CD4-positive, alpha-beta T cell treated with Interleukin-15 for 1 hour (primary cell): ENCODE results near the gene OR5D18.
"Not testable (repeated sequence)": the region's sequence is repeated elsewhere in the genome, so short reads cannot be mapped to it uniquely, and the experiment has no call there.

Source experiments
- DNase-seq: peaks from one replicate; pipeline ENCODE4 v3.0.0-alpha.2; 2020

The OR5D18 gene

GRCh38 chr11:55819330-55819729 lies at the start of gene OR5D18:
TSS of gene OR5D18 (plus strand) at chr11:55819630. CDS start at chr11:55819630, 0 bp downstream.
- DNase-seq: no peak

GRCh38 chr11:55773138-55773537 lies 46.3 kb upstream of the OR5D18 start, which contains the start of gene OR5D13:
TSS of gene OR5D13 (plus strand) at chr11:55773438. CDS start at chr11:55773438, 0 bp downstream.
- DNase-seq: no peak

GRCh38 chr11:55791606-55792005 lies 27.8 kb upstream of the OR5D18 start:
- no peak for DNase-seq

- DNase-seq: no peak
Observed at GRCh38 chr11:55793321-55793720, 26.1 kb upstream of the OR5D18 start.

- DNase-seq: no peak
Observed at GRCh38 chr11:55795256-55795655, 24.2 kb upstream of the OR5D18 start, which contains the start of gene OR5D14. TSS of gene OR5D14 (plus strand) at chr11:55795556. CDS start at chr11:55795556, 0 bp downstream.

GRCh38 chr11:55806248-55806647 lies 13.2 kb upstream of the OR5D18 start:
- DNase-seq: no peak

- no peak for DNase-seq
Observed at GRCh38 chr11:55811067-55811466, 8.4 kb upstream of the OR5D18 start, which contains the start of gene OR5L1. TSS of gene OR5L1 (plus strand) at chr11:55811367. CDS start at chr11:55811467, 100 bp downstream.

- DNase-seq: no peak
Observed at GRCh38 chr11:55826919-55827318, 7.5 kb downstream of the OR5D18 start, which contains the start of gene OR5L2. TSS of gene OR5L2 (plus strand) at chr11:55827219. CDS start at chr11:55827219, 0 bp downstream.

- no peak for DNase-seq
Observed at GRCh38 chr11:55838452-55838851, 19.0 kb downstream of the OR5D18 start, which contains the start of gene OR5D16. TSS of gene OR5D16 (plus strand) at chr11:55838752. CDS start at chr11:55838752, 0 bp downstream.

- DNase-seq: no peak
Observed at GRCh38 chr11:55847453-55847852, 28.0 kb downstream of the OR5D18 start.

GRCh38 chr11:55849037-55849436 lies 29.6 kb downstream of the OR5D18 start:
- no peak for DNase-seq

GRCh38 chr11:55852141-55852540 lies 32.7 kb downstream of the OR5D18 start:
- no peak for DNase-seq

GRCh38 chr11:55854704-55855103 lies 35.3 kb downstream of the OR5D18 start:
- no peak for DNase-seq

GRCh38 chr11:55867354-55867753 lies 47.9 kb downstream of the OR5D18 start:
- not testable (repeated sequence) for DNase-seq
